NB4 (cell line): ENCODE data around the gene CDC14A.

Experiments
- CTCF ChIP-seq: IDR thresholded peaks from one replicate; pipeline ENCODE4 v1.5.1; 2012; ENCODE audit warnings: low read depth, low read length
- MAX ChIP-seq: IDR thresholded peaks from 2 replicates; pipeline ENCODE4 v1.6.1; 2011; ENCODE audit warnings: low read depth, low read length
- POLR2A ChIP-seq: IDR thresholded peaks from 2 replicates; pipeline ENCODE4 v1.6.1; 2011; ENCODE audit warnings: mild to moderate bottlenecking; ENCODE audit not compliant: insufficient read length; ENCODE audit errors: extremely low read depth

- TF ChIP-seq CTCF (no peak), POLR2A (no peak), MAX (no peak)
Measured at GRCh38 chr1:100354971-100355394, 2.7 kb downstream of the CDC14A start.
